HEK293T (cell line): ENCODE data around the gene CCDC167.

Experiments used
- BHLHE40 ChIP-seq: fragments of 450-650 bp; IDR thresholded peaks from 2 replicates; pipeline ENCODE4 v1.6.1; 2016; ENCODE audit warnings: mild to moderate bottlenecking, moderate library complexity, borderline replicate concordance
- FOXA1 ChIP-seq: fragments of 450-650 bp; IDR thresholded peaks from 2 replicates; pipeline ENCODE4 v1.6.1; 2016; ENCODE audit warnings: mild to moderate bottlenecking
- L3MBTL2 ChIP-seq: fragments of 450-650 bp; conservative IDR thresholded peaks from 2 replicates; pipeline ENCODE4 v1.6.1; 2016; ENCODE audit warnings: mild to moderate bottlenecking
- NFRKB ChIP-seq: fragments of 450-650 bp; IDR thresholded peaks from 2 replicates; pipeline ENCODE4 v1.6.1; 2016; ENCODE audit warnings: mild to moderate bottlenecking, moderate library complexity

DNA sequence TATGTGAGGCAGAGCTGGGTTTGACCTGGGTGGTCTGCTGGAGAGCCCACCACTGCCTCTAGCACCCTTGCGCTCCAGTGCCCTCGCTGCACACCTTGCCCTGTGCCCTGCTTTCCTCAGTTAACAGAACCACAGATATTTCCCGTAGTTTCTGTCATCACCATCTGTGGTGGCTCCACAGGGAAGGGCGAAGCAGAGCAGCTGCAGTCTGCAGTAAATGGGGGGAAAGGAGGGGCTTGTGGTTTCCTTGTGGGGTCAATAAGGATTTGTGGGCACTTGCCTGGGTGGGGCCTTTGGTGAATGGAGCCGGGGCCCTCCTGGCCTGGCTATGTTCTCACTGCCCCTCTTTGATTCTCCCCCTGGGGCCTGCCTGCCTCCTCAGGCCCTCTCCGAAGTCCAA lies 21.2 kb upstream of the CCDC167 start:
- TF ChIP-seq L3MBTL2 (no peak), BHLHE40 (no peak), NFRKB (no peak), FOXA1 (no peak)
